Midbrain (tissue), 1 donor: ENCODE results near the gene NELL1.

Experiments used
- DNase-seq: peaks from one replicate; lab custom pipeline; 2025; lab: John Stamatoyannopoulos, UW

Gene NELL1

DNA sequence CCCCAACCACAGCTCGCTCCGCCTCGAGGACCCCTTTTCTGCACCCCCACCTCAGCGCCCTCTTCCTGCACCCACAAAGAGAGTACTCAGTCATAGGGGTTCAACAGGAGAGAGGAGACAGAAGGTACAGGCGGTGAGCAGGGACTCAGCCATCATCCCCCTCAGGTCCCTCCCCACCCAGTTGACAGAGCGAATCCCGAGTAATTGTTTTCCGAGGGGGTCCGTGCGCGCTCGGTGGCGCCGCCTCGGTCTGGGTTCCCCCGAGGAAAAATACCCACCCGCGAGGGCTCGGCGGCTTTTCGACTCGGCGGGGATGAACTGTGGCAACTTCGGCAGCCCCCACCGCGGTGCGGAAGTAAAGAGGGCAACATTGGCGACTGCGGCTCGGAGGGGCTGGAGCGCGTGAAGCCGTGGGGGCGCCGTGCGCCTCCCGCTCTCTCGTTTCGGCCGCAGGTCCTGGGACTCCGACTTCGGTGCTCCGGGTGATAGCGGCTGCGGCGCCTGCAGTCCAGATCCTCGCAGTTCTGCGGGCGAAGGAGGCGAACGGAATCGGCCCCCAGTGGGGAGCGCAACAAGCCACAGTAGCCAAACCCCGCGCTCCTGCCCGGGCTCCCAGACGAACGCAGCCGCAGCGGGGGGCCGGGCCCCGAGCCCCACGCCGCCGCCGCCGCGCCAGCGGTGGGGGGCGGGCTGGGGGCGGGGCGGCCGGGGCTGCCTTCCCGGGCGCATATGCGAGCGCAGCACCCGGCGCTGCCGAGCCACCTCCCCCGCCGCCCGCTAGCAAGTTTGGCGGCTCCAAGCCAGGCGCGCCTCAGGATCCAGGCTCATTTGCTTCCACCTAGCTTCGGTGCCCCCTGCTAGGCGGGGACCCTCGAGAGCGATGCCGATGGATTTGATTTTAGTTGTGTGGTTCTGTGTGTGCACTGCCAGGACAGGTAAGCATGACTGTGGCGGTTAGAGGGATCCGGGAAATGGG is at the start of gene NELL1:
TSS of gene NELL1 (plus strand) at position 743 of the 976 bp plus-strand sequence.
- no peak for DNase-seq

DNA sequence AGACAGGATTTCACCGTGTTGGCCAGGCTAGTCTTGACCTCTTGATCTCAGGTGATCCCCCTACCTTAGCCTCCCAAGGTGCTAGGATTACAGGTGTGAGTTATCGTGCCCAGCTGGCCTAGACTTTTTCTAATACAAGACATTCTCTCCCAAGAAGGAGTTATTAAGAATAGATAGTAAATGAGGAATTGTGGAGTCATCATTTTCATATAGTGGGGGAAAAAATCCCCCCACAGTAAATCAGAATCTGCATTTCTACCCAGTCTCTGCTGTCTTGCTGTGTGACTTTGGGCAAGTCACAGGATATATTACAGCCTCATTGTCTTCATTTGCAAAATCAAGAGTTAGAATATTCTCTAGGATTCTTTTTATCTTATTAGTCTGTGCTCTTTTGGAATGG is 48.4 kb upstream of the NELL1 start:
- DNase-seq, result no peak

DNA sequence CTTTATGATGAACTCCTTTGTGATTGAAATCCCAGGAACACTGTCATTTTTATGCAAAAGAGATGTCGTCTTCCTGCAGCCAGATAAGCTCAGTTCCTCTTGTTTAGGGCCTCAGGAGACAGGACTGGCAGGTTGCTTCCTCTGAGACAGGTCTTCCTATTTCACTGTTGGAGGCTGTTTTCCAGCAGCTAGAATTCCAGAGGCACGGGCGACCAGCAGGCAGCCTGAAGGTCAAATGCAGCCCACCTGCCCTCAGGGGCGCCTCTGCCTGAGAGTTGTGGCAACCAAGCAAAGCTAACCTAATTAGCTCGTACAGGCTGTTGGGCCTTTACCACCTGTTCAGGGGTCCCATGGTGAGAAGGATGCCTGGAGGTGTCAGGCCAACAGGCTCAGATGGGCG is 47.7 kb upstream of the NELL1 start:
- DNase-seq, result no peak

DNA sequence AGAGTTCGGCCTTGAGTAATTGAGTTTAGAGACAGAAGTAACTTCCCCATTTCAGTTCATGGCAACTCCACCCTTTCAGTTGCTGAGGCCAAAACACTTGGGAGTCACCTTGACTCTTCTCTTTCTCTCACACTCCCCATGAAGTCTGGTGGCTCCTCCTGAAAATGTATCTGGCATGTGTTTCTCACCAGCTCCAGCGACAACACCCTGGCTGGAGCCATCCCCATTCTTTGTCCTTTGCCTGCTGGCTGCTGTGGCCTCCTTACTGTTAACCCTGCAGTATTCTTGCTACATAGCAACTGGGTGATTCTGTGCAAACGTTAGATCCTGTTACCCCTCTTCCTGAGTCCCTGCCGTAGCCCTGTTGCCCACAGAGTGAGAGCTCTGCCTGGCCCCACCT is 46.1 kb upstream of the NELL1 start:
- no peak for DNase-seq

DNA sequence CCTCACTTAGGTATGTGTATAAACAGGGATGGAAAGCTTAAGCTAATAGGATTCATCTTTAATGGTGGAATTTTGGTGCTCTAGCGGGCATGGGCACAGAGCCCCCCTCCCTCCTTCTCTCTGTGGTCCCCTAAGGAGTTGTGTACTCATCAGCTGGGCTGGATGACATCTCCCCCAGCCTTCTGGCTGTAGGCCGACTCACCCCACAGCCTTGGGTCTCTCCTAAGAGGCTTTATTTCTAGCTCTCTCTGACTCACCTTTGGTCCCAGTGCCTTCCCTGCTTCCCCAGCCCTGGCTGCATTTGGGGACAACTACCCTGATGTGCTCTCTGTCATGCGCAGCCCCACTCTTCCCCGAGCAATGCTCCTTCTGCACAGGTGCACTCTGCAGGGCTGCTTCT is 43.1 kb upstream of the NELL1 start:
- no peak for DNase-seq

DNA sequence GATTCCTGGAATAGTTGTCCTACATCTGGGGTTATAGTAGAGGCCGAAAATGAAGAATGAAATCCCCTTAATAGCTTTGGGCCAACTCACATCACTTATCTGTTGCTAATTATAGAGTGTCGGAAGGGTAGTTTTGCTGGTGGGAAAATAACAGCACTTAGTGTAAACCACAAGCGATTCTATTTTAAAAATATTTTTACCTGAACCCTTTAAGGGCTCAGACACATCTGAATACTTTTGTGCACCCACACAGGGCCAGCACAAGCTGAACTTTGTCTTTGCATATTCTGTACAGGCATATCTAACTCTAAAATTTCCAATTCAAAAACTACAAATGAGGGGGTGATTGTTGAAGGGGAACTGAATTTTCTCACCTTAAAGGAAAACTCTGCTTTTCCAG is 42.4 kb upstream of the NELL1 start:
- no peak for DNase-seq

DNA sequence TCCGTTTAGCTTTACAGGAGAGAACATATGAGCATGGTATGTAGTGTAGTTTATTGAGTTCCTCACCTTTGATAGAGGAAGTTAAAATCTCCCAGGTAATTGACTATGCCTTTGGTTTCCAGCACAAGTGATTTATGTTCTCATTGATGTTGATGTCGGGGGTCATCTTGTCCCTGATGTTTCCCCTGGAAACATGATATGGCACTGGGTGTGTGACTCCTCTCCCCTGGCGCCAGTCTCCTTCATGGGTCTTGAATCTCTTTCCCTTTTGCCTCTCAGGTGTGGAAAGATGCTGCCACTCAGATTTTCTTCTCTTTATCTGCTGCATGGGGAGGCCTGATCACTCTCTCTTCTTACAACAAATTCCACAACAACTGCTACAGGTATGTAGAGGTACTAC is 41.7 kb upstream of the NELL1 start:
- DNase-seq, result no peak

DNA sequence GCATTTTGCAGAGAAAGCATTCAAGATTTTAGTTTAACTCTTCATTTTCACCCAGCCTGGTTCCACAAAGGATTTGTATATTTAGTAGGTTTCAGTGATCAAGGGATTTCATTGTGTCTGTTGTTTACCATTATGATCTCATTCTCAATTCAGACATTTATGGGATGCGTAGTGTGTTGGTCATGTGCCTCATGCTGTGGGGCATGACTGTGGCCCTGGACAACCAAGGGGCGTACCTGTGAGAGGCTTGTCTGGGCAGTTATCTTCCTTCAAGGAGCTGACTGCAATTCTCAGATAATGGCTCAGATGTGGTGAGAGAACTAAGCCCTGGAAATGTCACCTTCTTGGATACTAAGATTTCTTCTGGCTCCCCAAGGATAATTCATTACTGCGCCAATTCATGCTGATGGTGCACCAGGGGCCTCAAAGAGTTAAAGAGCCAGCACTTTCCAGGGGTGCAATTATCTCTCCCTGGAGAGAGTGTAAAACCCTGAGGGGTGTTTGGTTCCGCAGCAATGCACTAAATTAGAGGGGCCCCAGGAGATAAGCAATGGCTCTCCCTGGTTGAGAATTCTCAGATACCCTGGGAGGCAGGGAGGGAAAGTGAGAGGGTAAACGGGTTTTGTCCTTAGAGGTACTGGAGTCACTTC is 37.7 kb upstream of the NELL1 start:
- no peak for DNase-seq

DNA sequence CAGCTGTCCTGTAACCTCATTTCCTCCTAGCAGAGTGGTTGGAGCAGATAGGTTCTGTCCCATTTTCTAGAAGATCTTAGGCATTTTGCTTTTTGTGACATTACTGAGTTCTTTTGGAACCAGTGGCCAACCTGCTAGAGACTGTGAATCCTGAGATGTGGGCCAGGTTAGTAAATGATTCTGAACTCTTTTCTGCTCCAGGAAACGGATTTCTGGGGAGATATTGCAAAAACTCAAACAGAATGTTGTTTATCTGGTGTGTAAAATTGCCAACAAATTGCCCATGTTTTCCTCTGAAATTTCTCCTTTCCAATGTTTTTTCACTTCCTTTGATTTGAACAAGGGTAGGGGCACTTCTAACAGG is 37.2 kb upstream of the NELL1 start:
- DNase-seq, result no peak

DNA sequence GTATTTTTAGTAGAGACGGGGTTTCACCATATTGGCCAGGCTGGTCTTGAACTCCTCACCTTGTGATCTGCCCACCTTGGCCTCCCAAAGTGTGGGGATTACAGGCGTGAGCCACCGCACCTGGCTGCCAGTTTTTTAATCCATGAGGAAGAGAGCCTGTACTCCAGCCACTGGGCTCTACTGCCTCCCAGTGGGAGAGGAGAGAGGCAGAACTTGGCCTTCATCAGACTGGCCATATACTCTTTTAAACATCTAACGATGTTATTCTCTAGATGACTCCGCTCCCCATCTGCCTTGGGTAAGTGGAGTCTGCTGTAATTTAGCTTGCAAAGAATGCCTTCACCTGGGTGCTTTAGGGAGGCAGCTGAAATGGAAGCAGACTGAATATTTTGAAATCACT is 35.3 kb upstream of the NELL1 start:
- DNase-seq, result no peak

DNA sequence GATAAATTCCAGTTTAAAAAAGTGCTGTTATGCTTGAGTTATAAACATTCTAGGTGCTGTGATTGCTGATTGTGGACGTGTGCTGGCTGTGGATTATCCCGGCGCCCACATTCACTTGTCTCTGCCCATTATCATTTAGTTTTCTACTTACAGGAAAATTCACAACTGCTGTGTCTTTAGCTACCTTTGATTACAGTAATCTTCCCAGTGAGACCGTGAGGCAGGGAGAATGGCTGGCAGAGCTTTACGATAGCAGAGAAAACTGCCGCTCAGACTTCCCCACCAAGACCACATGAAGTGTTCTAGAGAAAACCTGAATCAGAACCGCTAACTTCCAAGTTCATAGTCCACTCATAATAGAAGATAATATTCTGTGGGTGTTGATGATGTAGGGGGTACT is 34.6 kb upstream of the NELL1 start:
- DNase-seq, result no peak

DNA sequence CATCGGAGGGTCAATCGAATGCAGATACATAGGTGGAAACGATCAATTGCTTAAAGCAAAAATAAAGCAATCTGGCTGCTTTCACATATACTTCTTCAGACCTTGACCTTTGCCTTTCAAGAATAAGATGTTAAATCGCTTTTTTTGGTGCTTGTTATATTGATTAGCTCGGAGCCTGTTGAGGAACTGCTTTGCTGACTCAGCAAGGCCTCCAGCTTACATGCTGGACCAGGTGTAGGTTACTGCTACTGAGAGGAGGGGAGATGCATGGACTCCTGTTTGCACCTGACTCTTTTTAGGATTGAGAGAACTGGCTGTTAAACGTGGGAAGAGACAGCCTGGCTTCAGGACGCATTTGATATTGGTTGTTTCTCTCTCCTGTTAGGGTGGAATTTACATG is 31.3 kb upstream of the NELL1 start:
- DNase-seq, result no peak

DNA sequence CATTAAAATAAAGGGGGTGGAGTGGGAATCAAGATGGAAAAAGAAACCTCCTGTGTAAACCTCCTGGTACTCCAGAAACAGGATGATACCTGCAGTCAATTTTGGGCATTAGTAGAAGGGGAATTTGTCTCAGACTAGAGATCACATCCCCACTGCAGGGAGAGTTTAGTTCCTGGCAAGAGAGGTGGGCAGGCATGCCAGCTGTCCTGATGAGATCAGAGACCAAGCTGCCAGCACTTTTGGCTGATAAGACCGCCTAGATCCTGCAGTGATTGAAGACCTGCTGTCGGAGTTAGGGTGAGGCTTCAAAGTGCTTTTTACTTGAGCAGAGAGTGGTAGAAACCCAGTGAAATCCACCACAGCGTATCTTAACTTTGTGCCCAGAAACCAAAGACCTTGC is 29.7 kb upstream of the NELL1 start:
- DNase-seq, result no peak

DNA sequence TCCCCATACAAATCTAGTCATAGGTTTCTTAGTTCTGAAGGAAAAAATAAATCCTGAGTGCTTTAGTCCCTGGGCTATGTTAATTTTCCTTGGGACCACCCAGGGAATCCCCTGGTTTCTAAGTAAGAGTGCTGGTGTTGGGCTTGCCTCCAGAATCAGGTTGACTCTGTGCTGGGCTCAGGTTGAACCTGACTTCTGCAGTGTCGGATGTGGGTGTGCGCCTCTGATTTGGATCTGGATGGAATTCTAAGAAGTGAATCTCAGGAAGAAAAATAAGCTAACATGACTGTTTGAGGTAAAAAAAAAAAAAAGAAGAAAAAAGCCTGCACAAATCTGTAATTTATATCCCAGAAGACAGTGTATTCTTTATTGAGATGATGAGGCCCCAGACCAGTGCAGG is 29.0 kb upstream of the NELL1 start:
- DNase-seq, result no peak

DNA sequence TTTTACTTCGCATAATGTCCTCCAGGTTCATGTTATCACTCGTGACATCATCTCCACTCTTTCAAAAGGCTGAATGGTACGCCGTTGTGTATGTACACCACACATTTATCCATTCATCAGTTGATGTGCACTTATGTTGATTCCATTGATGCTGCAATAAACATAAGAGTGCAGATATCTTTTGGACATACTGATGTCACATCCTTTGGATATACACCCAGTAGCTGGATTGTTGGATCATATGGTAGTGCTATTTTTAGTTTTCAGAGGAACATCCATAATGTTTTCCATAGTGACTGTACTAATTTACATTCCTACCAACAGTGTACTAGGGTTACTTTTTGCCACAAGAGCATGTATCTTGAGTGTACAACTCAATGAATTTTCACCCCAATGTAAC is 25.0 kb upstream of the NELL1 start:
- DNase-seq, result no peak

DNA sequence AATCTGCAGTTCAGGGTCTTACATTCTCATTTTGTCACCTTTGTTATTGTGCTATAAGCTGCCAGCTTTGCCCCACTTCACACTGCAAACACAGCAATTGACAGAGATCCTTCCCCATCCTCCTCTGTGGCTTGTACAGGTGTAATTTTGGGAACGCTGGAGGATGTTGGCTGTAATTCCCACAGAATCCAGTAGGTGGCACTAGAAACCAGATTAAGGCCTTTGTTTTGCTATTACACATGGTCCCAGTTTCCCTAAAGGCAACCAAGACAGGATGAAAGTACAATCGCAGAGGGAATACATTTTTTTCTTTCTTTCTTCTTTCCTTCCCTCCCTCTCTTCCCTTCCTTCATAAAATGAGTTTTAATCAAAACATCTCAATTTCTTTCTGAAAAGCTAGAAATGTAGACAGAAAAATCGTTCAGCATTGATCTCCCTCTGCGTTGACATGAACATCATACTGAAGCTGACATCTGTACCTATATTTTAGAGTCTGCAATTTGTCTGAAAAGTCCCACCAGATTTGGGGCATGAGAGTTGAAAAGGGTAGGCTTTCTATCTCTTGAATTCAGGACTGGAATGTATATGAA is 21.3 kb upstream of the NELL1 start:
- peak; percentile 77 for DNase-seq

DNA sequence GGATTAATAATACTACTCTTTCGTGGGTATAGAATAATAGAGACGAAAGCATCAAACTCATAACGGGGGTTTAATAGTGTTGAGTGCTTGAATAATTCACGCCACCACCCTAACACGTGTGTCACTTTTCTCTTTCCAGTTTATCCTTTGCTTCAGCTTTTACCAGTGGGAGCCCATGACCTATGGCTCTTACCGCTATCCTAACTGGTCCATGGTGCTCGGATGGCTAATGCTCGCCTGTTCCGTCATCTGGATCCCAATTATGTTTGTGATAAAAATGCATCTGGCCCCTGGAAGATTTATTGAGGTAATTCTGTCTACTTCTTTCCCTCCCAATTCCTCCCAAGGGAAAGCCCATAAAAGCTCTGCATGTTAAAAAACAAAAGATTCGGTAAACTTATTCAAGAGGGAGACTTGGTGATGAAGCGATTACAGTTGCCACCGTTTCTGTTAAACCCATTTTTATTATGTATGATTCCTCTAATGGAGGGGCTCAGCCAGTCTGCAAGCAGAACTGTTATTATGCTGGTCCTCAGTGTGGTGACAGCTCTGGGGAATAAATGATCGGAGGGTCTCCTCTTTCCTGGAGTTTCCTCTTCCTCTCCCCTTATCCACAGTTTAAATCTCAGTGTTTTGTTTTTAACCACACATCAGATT is 17.1 kb upstream of the NELL1 start:
- DNase-seq, result no peak

DNA sequence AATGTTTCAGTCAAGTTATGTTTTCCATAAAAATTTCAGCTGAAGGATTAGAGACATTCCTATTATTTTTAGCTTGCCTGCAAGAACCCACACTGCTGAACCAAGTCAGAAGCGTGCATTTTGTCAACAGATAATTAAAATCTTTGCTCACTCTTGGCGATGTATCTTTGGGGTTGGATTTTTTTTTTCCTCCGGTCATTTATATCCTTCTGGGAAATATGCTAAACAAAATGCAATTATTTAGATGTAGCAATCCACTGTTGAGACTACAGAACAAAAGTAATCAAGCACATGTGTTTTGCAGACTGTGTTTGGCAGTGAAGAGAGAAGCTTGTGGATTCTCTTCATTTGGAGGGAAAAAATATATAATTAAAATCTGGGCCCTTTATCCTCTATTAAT is 15.3 kb upstream of the NELL1 start:
- no peak for DNase-seq

DNA sequence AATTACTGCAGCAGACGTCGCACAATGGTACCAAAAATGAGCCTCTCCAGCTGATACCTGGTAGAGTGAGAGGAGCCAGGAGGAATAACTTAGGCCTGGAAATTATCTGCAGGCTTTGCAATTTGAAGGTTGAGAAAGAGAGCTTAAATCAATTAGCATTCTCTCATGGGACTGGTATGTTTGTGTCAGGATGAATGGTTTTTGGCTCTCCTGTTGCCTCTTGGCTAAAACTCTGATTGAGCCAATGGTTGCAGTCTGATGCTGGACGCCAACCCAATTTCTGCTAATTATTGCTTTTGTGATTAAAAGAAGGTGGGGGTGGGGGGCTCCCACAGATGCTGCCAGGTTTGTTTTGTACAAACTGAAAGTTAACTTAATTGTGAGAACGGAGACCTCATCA is 12.5 kb upstream of the NELL1 start:
- no peak for DNase-seq

DNA sequence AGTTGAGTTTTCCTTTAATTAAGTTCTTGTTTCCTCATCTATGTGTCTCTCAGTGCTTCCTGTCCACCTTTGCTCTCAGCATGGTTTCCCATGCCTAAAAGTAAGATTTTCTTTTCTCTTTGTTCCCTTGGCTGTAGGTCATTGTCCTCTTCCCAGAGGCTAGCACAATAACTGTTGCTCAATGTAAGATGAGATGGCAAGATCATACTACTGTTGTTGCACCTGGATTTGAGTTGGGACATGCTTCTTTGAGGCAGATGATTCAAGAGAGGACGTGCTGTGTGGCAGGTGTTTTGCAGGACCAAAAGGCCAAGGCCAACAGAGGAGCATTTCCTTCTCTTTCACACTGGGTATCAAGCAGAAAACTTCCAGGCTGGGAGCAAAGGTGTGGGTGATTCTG is 11.3 kb upstream of the NELL1 start:
- no peak for DNase-seq

DNA sequence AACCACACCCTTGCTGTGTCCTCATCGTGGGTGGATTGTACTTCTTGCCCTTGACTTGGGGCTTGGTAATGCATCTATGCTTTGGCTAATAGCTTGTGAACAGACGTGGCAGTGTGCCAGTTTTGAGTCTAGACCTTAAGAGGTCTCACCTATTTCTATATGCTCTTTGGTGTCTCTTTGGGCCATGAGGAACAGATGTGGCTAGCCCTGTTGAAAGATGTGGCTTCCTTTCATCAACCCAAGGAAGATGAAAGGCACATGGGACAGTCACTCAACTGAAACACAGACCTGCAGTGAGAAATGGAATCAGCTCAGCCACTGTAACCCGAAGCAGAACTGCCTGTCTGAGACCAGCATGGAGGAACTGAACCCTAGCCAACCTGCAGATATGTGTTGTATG is 7.9 kb upstream of the NELL1 start:
- no peak for DNase-seq

DNA sequence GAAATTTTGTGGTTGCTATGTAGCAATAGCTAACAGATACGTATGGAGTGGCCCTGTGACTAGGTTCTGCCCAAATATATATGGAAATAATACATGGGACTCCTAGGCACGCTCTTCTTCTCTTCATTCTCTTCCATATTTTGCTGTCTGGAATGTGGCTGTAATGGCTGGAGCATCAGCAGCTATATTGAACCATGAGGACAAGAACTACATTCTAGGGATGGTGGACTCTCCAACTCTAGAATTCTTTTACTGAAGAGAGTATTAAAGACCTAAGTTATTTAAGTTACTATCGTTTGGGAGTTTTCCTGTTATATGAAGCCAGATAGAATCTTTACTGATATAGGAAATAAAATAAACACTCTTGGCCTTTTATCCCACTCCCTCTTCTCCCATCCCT is 7.5 kb upstream of the NELL1 start:
- DNase-seq, result no peak
